A673 (cell line): ENCODE results near the gene TOPORS.

Source experiments
- CTCF ChIP-seq: fragments of 300-800, 200-600 bp; sonication (generic); conservative IDR thresholded peaks from 2 replicates; pipeline ENCODE4 v1.5.1; 2017; ENCODE audit warnings: low read depth, mild to moderate bottlenecking, antibody characterized with exemption, low read length, moderate library complexity, mixed read lengths
- EZH2 ChIP-seq: fragments of 200-600 bp; sonication (generic); IDR thresholded peaks from 2 replicates; pipeline ENCODE4 v1.6.1; 2017; ENCODE audit warnings: borderline replicate concordance, low read depth, mild to moderate bottlenecking, mixed read lengths, antibody characterized with exemption, low read length; ENCODE audit not compliant: poor library complexity, severe bottlenecking

GRCh38 chr9:32570262-32570661 lies 17.9 kb upstream of the TOPORS start:
- TF ChIP-seq EZH2 = no peak
- no peak for TF ChIP-seq CTCF
